Neural progenitor cell (in vitro differentiated cells): ENCODE results near the gene MMP17.

Experiments used
- CTCF ChIP-seq: fragments of 200-600 bp; sonication (generic); IDR thresholded peaks from 2 replicates; pipeline ENCODE4 v1.5.1; 2017; ENCODE audit warnings: antibody characterized with exemption, mild to moderate bottlenecking
- EZH2 ChIP-seq: fragments of 200-600 bp; sonication (generic); IDR thresholded peaks from 2 replicates; pipeline ENCODE4 v1.6.1; 2017; ENCODE audit warnings: antibody characterized with exemption, mild to moderate bottlenecking, moderate library complexity
- EZH2phosphoT487 ChIP-seq: fragments of 200-600 bp; sonication (generic); IDR thresholded peaks from 2 replicates; pipeline ENCODE4 v1.6.1; 2017; ENCODE audit warnings: antibody characterized with exemption

- TF ChIP-seq CTCF (no peak), EZH2 (no peak), EZH2phosphoT487 (no peak)
These were observed 16.9 kb downstream of the MMP17 start for GRCh38 chr12:131845121-131845520.
